Inferior parietal cortex (tissue), 1 donor: ENCODE measurements around the gene NTHL1.

Experiments used
- DNase-seq: peaks from one replicate; pipeline ENCODE4 v3.0.0-alpha.2; 2016; ENCODE audit errors: extremely low spot score

Gene NTHL1

DNA sequence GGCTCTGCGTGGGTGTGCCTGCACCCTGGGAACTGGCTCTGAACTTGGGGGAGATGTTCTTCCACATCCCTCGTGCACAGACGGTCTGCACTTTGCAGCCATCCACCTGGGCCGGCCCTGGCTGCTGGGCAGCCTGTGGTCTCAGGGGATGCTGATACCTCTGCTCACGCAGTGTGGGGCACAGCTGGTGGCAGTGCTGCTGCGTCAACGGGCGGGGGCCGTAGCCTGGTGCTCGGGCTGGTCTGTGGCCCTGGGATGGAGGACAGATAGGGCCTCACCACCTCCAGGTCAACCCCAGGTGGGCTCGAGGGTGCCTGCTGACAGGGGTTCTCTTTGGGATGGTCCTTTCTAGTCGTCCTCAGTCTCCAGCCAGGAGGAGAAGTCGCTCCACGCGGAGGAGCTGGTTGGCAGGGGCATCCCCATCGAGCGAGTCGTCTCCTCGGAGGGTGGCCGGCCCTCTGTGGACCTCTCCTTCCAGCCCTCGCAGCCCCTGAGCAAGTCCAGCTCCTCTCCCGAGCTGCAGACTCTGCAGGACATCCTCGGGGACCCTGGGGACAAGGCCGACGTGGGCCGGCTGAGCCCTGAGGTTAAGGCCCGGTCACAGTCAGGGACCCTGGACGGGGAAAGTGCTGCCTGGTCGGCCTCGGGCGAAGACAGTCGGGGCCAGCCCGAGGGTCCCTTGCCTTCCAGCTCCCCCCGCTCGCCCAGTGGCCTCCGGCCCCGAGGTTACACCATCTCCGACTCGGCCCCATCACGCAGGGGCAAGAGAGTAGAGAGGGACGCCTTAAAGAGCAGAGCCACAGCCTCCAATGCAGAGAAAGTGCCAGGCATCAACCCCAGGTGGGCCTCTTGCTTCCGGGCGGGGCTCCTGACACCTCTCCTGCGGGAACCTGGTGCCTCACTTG is 36.5 kb upstream of the NTHL1 start:
- no peak for DNase-seq

DNA sequence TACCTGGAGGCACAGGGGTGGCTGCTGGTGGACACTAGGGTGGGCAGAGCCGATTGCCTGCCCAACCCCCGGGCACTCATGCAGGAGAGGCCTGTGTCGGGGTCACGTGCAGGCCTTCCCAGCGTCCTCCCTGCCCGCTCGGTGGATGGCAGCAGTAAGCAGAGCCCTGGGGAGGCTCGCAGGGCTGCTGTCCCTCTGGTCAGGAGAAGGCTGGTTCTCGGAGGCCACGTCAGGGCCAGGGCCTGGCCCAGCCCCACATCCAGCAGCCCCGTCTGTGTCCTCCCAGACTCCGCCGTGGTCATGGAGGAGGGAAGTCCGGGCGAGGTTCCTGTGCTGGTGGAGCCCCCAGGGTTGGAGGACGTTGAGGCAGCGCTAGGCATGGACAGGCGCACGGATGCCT is 35.8 kb upstream of the NTHL1 start:
- DNase-seq: no peak

DNA sequence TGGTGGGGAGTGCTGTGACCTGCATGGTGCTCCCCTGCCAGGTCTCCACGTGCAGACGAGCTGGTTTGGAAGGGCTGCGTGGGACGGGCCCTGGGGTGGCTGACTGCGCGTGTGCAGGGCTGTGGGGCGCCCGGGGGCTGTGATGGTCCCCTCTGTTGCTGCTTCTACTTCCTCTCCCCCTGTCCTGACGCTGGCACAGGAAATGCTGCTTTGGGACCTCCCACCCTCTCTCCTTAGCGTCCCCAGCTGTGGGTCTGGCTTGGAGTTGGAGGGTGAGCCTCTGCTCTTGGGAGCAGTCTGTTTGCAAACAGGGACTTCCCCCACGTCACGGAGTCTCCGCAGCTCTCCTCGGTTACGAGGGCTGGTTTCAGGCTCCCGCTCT is 35.3 kb upstream of the NTHL1 start:
- DNase-seq: no peak

DNA sequence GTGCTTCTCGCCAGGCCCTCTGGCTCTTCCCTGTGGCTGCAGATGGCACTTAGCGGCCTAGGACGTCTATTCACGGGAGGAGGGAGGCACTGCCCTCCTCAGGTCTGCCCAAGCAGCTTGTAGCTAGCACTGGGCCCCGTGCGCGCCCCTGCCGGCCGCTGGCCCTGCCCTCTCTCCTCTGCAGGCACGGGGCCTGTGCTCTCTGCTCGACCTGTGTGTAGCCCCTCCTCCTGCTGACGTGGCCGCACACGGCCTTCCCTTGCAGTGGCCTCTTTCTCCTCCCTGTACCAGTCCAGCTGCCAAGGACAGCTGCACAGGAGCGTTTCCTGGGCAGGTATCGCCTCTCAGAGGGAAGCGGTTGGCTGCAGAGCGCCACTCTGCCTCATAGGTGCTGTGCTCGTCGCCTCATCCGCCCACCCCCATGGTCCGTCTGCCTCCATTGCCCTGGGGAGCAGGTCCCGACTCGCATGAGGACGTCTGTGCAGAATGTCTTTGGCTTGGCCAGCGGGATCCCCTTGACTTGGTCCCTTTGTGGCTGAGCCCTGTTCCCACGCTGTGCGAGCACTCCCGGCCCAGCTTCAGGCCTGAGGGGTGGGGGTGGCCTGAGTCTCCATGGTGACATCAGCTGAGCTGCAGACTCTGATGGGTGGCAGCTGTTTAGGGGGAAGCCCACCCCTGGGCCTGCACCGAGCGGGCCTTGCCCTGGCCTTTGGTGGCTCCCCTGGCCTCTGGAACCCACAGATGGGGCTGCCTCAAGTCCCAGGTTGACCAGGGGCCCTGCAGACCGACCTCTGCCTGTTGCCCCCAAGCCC is 34.7 kb upstream of the NTHL1 start:
- DNase-seq: no peak

DNA sequence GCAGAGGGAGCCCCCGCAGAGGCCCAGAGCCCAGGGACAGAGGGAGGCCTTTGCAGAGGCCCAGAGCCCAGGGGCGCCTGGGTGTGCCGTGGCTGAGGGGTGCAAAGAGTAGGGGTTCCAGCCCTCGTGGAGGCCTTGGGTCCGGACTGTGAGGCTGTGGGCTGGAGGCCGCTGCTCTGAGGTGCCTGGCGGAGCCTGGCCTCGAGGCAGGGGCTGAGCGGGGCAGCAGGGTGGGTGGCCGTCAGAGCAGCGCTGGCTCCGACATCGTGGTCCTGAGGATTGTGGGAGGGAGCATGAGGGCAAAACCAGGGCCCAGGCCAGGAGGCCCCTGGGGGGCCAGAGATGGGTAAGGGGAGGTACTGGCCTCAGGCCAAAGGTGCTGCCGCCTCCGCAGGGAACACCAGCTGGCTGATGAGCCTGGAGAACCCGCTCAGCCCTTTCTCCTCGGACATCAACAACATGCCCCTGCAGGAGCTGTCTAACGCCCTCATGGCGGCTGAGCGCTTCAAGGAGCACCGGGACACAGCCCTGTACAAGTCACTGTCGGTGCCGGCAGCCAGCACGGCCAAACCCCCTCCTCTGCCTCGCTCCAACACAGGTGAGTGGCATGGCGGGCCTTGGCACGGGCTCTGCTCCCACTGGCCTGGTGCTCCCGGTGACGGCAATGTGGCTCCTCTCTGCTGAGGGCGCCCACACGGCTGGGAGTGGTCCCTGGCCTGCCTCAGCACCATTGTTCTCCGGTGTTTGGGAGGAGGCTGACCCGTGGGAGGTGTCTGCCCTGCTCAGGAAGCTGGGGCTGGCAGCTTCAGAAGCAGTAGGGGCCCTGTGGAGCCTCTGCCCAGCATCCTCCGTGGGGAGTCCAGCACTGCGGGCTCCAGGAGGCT is 33.8 kb upstream of the NTHL1 start:
- DNase-seq: no peak

DNA sequence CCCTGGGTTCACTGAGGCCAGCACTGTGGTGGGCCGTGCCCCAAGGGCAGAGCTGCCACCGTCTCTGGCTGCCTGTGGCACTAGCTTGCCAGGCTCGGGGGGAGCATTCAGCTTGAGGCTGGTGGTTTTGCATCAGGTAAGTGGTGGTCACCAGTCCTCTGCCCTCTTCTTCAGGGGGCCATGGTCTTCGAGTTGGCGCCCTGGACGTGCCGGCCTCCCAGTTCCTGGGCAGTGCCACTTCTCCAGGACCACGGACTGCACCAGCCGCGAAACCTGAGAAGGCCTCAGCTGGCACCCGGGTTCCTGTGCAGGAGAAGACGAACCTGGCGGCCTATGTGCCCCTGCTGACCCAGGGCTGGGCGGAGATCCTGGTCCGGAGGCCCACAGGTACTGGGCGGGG is 32.4 kb upstream of the NTHL1 start:
- no peak for DNase-seq

DNA sequence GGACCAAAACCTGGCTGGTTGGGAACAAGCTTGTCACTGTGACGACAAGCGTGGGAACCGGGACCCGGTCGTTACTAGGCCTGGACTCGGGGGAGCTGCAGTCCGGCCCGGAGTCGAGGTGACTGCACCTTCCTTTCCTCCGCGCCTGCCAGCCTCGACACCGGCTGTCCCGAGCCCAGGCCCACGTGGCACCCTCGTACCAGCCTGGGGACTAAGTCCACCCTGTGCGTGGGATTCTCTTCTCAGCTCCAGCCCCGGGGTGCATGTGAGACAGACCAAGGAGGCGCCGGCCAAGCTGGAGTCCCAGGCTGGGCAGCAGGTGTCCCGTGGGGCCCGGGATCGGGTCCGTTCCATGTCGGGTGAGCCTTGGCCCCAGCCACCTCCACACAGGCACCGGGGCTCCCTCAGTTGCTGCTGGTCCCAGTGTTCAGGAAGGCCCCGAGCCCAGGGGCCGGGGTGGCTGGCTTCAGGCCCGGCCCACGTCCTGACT is 31.7 kb upstream of the NTHL1 start:
- DNase-seq: no peak

DNA sequence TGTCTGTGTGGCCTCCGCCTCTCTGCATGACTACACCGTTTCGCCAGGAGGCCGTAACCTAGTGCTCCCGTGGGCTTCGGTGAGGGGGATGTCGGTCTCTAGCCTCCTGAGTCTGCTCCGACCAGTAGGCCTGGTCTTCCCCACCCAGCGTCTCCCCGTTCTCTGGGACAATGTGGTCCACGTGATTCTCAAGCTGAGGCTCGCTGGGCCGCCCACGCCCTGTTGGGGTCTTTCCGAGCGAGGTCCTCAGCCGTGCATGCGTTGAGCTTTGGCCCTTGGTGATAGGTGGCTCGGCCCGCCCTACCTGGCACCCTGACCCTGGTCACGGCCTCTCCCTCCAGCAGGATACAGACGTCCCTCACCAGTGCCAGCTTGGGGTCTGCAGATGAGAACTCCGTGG is 31.1 kb upstream of the NTHL1 start:
- no peak for DNase-seq

DNA sequence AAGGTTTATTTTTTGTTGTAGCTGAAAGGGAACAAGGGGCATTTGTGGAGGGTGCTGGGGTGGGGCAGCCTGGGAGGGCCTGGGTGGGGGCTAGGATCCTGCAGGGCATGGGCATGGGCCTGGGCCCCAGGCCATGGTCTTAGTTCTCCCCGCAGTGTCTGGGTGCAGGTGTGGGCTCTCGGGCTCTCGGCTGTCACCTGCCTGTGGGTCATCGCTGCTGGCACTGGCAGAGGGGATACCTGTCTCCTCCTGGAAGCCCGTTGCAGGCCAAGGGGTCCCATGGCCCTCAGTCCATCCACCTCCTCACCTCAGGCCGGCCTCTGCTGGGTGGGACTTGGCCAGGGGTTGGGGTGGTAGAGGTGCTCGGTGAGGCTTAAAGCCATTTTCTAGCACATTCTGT is 30.5 kb upstream of the NTHL1 start:
- DNase-seq: no peak

DNA sequence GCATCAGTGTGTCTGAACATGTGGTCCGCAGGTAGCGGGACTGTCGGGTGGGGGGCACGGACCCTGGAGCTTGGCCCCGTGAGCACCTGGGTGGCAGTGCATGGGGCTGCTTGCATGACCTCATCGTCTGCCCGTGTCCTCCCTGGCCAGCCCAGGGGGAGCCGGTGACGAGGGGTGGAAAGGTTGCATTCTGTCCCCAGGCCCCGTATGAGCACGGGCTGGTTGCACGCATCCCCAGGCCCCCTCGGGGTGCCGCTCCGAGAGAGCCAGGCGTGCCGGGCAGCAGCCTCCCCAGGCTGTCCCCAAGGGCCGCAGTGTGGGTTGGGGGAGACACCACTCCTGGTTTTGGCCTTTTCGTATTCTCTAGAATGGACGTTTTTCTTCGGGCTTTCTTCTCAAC is 30.1 kb upstream of the NTHL1 start:
- no peak for DNase-seq

DNA sequence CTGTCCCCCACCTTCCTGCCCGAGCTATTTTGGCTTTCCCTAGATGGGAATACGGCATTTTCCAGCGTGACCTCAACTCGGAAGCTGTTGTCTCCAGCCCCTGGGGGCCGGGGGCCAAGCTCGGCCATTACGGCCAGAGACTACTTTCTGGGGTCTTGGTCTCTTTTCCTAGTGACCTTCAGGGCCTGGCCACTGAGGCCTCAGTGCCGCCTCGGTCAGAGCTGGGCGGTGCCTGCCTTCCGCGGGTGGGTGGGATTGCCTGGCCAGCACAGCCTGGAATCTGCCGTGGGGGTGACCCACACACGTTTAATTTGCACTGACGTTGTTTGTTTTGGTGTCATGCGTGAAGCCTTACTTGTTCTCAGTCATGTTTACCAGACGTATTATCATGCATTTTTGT is 29.4 kb upstream of the NTHL1 start:
- no peak for DNase-seq

DNA sequence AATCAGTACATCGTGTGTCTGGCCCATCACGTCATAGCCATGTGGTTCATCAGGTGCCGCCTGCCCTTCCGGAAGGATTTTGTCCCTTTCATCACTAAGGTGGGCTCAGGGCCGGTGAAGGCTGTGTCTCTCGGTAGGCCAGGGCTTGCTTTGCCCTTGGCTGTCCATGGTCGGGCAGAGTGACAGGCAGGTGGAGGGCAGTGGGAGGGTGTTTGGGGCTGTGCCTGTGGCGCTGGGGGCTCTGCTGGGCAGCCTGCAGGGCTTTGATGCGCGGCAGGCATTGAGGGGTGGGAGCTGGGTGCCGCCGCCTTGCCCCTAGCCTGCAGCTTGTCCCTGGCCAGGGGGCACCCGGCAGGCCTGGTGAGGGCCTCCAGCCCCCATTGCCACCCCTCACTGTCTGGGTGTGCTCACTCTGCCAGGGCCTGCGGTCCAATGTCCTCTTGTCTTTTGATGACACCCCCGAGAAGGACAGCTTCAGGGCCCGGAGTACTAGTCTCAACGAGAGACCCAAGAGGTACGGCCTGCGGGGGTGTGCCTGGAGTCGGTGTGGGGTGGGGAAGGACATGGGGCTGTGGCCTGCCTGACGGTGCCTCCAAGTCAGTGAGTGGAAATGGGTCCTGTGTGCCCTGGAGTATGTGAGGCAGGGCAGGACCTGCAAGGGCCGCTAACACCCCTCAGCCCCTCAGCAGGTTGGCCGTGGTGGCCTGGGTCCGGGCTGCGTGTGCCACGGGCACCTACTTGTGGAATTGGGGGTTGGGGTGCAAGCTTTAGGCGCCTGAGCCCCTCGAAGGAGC is 28.6 kb upstream of the NTHL1 start:
- DNase-seq: no peak

DNA sequence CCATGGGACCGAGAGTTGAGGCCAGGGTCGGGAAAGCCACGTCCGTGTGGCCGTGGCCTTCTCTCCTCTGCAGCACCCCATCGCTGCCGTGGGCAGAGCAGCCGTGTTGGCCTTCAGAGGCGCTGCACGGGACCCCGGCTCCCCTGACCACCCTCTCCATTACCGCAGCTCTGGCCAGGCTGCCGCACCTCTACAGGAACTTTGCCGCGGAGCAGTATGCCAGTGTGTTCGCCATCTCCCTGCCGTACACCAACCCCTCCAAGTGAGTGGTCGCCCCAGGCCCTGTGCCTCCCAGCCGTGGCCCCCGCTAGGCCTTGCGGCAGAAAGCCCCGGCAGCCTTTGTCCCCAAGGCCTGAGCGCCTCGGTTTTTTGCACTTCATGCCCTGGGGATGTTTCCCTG is 28.0 kb upstream of the NTHL1 start:
- no peak for DNase-seq

DNA sequence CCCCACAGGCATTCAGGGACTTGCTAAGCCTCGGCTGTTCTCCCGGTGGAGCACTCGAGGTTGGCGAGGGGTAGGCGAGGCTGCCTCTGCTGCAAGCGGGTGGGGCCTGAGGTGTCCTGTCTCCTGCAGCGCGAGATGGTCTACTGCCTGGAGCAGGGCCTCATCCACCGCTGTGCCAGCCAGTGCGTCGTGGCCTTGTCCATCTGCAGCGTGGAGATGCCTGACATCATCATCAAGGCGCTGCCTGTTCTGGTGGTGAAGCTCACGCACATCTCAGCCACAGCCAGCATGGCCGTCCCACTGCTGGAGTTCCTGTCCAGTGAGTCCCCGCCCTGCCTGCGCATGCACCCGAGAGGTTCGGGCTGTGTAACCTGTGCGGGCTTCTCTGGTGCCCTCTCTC is 26.4 kb upstream of the NTHL1 start:
- no peak for DNase-seq

DNA sequence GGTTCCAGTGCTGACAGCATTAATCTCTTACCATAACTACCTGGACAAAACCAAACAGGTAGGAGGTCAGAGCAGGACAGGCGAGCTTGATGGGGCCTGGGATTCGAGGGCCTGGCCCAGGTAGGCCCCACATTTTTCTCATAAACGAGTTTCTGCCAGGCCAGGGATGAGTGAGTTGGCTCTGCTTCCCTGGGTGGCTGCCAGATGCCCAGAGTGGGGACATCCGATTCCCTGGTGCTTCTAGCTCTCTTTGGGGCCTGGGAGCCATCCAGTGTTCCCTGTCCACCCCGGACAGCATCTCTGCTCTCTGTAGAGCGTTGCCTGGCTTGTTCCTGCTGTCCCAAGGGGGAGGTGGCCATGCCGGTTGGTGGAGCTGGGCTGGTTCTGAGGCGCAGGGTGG is 25.3 kb upstream of the NTHL1 start:
- no peak for DNase-seq

DNA sequence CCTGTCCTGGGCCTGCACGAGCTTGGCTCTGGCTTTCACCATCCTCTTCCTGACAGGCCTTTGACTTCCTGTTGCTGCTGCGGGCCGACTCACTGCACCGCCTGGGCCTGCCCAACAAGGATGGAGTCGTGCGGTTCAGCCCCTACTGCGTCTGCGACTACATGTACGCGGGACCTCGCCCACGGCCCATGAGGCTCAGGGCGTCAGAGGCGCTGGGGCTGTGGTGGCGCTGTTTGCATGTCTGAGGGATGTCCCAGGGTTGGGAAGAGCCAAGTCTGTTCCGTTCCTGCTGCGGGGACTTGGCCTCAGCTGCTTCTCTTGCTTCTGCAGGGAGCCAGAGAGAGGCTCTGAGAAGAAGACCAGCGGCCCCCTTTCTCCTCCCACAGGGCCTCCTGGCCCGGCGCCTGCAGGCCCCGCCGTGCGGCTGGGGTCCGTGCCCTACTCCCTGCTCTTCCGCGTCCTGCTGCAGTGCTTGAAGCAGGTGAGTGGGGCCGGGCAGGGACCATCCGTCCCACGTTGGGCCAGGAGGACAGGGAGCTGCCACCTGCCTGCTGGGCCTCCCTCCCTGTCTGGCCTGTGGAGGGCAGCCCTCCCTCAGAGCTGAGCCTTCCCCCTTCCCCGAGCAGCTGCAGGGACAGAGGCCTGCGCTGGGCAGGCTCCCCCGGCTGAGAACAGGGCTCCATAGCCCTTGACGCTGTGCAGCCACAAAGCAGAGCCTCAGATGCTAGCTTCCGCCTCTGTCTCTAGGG is 24.0 kb upstream of the NTHL1 start:
- no peak for DNase-seq

DNA sequence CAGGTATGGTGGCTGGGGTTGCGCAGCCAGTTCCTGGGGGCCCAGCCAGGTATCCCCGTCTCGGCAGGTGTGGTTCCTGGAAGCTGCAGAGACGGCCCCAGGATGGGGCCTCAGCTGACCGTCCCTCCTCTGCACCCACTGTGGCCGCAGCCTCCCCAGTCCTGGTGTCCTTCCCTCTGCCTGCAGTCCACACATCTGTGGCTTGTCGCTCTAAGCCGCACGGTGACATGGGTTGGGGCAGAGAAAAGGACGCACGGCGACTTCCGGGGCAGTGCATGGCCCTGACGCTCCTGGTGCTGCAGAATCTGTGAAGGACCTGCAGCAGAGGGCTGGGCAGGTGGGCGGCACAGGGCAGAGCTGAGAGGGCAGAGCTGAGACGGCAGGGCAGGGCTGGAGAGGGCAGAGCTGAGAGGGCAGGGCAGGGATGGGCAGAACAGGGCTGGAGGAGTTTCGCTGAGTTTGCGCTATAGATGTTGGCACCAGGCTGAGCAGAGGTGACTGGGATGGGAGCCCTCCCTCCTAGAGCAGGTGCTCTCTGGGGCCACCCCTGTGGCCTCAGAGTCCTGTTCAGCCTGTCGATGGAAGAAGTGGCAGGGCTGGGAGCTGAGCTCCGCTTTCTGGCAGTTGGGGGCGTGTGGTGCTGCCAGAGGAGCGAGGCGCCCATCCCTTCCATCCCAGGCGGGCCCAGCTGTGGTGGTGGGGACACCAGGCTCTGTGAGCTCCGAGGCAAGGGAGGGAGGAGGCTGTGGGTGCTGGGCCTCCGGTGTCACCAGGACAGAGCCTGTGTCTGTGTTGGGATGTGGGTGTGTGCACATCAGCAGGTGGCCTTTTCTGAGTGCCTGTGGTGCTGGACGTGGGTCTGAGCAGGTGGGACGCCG is 23.2 kb upstream of the NTHL1 start:
- DNase-seq: no peak

DNA sequence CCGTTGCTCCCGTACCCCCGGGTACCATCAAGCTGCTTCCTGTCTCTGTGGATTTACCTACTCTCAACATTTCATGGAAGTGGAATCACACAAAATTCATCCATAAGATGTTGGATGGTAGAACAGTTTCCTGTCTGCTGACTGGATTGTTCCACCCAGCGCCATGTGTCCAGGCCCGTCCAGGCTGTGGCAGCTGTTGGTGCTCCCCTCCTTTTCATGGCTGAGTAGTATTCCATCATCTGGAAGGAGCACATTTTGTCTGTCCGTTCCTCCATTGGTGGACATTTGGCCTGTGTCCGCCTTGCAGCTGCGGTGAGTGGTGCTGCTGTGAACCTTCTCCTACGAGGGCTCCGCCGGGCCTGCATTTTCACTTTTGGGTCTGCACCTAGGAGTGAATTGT is 18.5 kb upstream of the NTHL1 start:
- DNase-seq: no peak

DNA sequence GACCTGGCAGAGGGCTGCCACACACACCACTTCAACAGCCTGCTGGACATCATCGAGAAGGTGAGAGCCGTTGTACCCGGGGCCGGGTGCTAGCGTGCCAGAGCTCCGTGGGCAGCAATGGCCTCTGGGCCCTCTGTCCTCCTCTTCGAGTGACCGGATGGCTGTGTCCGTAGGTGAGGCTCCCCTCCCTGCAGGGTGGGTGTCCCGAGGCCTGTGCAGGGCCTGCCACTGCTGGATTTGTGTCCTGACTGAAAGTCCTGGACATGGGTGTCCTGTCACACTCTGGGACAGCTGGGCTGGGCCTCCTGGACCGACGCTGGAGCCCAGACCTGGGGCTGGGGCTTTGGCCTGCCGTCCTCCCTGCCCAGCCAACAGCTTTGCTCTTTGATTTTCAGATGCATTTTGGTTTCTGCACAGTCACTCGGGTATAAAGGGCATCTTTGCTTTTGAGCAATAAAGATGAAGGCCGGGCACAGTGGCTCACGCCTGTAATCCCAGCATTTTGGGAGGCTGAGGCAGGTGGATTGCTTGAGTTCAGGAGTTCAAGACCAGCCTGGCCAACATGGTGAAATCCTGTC is 16.8 kb upstream of the NTHL1 start:
- DNase-seq: no peak
